B cell (primary cell): ENCODE measurements around the gene CNTNAP4.

Experiments
- CTCF ChIP-seq: fragments of 200-600 bp; IDR thresholded peaks from one replicate; pipeline ENCODE4 v1.8.0; 2022; ENCODE audit warnings: antibody characterized with exemption, mild to moderate bottlenecking
- EZH2 ChIP-seq: IDR thresholded peaks from 2 replicates; pipeline ENCODE4 v1.6.1; 2012; ENCODE audit warnings: borderline replicate concordance, low read depth, mild to moderate bottlenecking, moderate library complexity, low read length; ENCODE audit not compliant: insufficient read depth, poor library complexity, severe bottlenecking

GRCh38 chr16:76360404-76360803 lies 83.2 kb downstream of the CNTNAP4 start:
- TF ChIP-seq CTCF, result no peak
- TF ChIP-seq EZH2, result no peak
